Stimulated activated CD4-positive, alpha-beta T cell treated with anti-CD3 and anti-CD28 coated beads, Interleukin-2, amount 100 ng/mL, for 4 hours (primary cell): Measurements from ENCODE around the gene WDSUB1.

Experiments used
- DNase-seq: peaks from one replicate; pipeline ENCODE4 v3.0.0-alpha.2; 2020; ENCODE audit warnings: low read depth

The WDSUB1 gene

GRCh38 chr2:159266554-159266953 lies 19.9 kb downstream of the WDSUB1 start:
- DNase-seq: no peak

DNA sequence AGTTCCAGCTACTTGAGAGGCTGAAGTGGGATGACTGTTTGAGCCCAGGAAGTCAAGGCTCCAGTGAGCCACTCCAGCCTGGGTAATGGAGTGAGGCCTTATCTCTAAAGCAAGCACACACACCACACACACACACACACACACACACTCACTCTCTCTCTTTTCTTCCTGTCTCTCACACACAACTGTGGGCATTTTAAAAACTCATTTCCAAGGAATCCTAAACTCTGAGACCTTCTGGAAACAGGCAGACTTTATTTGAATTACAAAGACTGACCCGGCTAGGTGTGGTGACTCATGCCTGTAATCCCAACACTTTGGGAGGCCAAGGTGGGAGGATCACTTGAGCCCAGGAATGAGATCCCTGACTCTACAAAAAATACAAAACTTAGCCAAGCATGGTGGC lies 21.3 kb downstream of the WDSUB1 start:
- DNase-seq: no peak

DNA sequence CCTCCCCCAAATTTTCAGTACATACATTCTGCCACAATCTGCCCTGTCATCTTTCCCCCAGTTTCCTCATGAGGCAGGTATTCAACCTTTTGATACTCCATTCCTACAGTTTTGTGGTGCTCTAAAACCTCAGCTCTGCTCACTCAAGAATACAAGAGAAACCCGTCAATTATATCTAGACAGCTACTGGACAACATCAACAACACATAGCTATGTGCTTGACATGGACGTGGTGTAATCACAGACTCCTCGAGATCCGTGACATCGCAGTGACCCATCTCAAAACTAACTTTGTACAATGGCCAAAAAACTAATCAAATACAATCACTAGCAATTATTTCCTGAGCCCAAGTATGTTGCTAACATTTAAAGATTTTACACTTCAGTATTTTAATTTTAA lies 23.6 kb downstream of the WDSUB1 start:
- DNase-seq: no peak

DNA sequence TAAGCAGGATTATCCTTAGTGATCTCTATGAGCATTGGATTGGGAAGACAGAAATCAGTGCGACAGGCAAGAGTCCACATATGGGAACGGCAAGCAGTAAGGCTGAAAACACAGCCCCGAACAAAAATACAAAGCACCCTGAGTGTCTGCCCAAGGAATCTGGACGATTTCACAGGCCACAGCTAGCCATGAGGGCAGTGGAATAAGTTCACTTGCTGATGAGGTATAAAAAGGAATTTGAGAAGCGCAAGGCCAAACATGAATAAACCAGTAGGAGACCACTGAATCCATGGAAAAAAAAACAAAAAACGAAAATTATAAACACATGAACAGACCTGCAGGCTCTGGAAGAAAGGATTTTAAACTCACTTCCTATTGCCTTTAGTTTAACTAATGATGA lies 24.3 kb downstream of the WDSUB1 start:
- DNase-seq: no peak

DNA sequence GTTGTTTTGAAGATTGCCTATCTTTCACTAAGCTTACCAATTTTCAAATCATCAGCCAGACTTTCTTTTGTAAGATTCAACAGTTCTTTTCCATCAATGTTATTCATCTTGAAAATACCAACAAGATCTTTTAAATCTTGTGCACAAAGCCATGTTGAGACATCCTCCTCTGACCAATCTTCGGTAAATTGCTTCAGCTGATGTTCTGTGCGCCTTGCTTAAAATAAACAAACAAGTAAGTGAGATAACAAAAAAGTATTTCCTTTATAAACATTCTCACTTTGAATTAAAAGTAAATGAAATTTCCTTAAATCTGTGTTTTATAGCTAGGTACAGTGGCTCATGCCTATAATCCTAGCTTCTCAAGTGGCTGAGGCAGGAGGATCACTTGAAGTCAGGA lies 30.3 kb downstream of the WDSUB1 start:
- no peak for DNase-seq

GRCh38 chr2:159252905-159253304 lies 33.6 kb downstream of the WDSUB1 start:
- DNase-seq: no peak

- DNase-seq: no peak
These were observed 35.0 kb downstream of the WDSUB1 start for GRCh38 chr2:159251296-159252173.

DNA sequence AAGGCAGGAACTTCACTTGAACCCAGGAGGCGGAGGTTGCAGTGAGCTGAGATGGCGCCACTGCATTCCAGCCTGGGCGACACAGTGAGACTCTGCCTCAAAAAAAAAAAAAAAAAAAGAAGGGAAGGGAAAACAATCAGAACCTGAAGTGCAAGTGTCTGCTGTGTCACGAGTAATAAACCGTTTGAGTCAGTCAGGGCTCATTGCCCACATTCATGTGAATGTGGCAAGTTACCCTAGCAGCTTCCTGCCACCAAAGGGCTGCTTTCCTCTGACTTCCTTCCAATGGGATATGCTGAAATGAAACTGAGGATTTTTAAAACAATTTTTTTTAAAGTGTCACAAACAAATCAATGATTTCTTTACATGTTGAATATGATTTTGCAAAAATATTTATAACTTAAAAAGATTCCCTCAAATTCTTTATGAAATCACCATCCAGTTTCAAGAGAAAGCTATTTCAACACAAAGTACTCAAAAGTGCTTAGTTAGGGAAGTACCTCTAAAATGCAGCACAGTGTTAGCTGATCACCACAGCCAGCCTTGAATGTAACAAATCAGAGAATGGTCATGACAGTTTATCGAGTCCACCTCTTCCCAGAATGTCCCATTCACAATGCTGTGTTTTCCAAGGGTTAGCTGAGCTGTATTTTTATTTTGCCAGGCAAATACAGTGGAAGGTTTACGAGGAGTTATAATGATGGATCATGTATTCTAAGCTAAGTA lies 36.4 kb downstream of the WDSUB1 start:
- no peak for DNase-seq

DNA sequence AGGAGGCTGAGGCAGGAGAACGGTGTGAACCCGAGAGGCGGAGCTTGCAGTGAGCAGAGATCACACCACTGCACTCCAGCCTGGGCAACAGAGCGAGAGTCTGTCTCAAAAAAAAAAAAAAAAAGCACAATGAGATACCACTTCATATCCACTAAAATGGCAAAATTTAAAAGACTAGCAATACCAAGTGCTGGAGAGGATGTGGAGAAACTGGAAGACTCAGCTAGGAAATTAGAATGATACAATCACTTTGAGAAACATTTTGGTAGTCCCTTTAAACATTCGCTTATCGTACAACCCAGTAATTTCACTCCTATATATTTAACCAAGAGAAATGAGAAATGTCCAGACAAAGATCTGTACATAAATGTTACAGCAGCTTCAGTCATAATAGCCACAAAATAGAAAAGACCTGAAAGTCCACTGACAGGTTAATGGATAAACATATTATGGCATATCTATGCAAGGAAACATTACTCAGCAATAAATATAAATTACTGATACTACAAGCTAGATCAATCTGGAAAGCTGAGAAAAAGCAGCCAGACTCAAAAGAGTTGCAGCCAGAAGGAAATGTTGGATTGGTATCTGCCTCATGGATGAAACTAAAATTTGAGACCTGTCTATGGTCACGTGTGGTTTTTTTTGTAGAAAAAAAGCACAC lies 40.0 kb downstream of the WDSUB1 start:
- DNase-seq: no peak

DNA sequence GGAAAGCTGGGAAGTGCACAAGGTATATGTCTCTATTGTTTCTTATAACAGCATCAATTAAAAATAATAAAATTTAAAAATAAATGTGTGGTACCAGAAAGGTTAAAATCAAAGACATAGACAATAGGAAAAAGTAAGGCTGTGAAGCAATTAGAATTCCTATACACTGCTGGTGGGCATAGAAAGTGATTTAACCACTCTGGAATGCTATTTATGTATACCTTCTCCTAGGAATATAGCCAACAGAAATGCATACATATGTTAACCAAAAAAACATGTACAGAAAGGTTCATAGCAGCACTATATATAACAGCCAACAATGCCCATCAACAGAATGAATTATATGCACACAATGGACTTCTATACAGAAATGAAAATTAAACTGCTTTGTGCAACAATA lies 43.0 kb downstream of the WDSUB1 start:
- no peak for DNase-seq

DNA sequence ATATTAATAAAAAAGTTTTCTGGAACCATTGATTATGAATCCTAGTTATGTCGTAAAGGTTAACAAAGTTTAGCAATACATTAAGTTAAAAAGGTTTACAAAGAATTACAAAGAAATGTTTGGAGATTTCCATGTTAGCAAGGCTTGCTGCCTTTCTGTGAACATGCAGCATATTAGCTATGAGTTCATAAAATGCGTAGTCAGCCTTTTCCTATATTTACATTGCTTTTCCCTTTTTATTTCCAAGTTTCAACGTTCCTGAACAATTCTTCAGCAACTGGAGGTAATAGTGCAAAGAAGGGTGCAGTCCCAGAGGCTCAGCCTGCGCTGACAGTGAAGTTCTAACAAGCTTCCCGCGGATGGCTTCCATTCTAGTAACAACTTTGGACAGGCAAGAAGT lies 51.6 kb downstream of the WDSUB1 start:
- no peak for DNase-seq

- DNase-seq: no peak
These were observed 53.9 kb downstream of the WDSUB1 start for GRCh38 chr2:159232456-159233170.

DNA sequence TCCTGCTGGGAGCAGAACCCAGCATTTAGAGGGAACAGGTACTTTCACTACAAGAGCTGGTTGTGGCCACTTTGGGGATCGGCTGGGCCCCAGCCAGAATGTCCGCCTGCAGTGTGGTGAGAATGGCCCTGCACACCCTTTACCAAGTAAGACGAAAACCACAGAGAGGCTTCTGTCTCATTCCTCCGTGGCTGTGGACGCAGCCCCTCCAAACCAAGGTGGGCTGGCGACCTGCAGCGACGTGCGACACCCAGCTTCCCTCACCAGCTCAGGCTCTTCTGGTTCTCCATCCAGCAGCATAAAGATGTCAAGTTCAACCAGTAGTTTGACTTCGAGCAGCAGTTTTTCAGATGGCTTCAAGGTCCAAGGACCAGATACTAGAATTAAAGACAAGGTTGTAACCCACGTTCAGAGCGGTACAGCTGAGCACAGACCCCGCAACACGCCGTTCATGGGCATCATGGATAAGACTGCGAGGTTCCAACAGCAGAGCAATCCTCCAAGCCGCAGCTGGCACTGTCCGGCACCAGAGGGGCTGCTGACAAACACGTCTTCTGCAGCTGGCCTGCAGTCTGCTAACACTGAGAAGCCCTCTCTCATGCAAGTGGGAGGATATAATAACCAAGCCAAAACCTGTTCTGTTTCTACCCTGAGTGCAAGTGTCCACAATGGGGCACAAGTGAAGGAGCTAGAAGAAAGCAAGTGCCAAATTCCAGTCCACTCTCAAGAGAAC lies 56.2 kb downstream of the WDSUB1 start:
- no peak for DNase-seq

- DNase-seq: no peak
These were observed 56.9 kb downstream of the WDSUB1 start for GRCh38 chr2:159229476-159230144.

- DNase-seq: no peak
These were observed 58.4 kb downstream of the WDSUB1 start for GRCh38 chr2:159228081-159228581.

GRCh38 chr2:159227467-159227866 lies 59.0 kb downstream of the WDSUB1 start:
- no peak for DNase-seq

DNA sequence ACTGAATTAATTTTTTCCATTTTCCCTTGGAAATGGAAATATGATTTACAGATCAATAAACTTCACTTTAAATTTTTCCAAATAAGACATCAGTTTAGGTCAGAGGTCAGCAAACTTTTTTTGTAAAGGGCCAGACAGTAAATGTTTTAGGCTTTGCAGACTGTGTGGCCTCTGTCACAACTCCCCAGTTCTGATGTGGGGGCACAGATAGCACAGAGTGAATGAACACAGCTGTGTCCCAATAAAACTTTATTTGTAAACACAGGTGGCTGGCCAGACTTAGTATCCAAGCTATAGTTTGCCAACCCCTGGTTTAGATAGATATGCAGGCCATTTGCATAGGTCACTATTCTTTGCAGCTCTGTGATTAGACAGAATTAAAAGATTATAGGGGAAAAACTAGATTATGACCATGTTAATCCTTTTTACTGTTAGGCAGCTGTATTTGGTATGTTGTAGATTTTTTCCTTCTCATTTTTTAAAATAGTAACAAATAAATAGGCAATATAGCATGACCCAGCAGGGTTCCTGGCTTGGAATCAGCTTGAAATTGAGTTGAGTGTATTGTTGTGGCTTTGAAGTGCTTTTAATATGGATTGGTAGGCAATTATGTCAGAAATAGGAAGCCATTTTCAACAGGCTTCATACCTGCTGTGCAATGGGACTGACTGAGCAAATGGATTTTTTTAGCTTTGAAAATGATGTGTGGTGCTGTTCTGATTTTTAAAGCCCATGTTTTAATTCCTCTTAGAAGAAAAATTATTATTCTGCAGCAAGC lies 59.7 kb downstream of the WDSUB1 start:
- DNase-seq: no peak

- DNase-seq: no peak
These were observed 60.4 kb downstream of the WDSUB1 start for GRCh38 chr2:159226059-159226461.

DNA sequence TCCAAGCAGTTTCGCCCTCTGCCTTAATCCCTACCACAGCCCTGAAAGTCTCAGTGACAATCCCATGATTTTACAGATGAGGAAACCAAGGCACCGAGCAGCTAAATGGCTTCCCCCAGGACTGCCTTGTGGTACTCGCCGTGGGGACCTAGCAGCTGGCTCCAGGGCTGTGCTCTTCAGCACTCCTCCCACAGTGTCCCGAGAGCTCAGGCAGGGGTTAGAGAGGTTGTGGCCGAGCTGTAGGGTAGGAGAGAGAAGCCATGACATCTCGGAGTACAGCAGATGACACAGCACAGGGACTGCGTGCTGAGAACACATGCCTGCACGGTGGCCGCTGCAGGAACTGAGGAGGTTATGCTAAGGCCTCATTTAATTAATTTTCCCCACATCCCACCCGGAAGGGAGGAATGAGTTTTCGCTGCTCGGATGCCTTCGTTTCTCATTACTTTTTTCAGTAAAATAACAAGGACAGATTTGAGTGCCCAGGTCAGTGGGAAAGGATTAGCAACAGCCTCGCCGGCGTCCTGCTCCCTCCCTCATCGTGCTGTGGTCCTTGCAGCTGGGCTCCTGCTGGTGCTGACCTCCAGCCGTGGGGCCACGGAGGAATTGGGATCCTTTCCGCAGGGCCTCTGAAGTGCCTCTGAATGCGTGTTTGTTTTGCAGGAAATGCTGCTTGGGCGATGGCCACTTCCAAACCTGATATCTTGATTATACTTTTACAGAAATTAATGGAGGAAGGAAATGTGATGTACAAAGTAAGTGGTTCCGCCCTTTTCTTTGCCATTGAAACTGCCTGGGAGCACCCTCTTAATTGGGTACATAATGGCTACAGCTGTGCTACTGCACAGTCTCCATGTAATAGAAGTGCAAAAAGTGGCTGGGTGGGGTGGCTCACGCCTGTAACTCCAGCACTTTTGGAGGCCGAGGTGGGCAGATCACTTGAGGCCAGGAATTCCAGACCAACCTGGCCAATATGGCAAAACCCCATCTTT lies 61.2 kb downstream of the WDSUB1 start:
- DNase-seq: no peak
